NB4 (cell line): ENCODE results near the gene NETO2.

Experiments used
- DNase-seq: peaks from one replicate; pipeline ENCODE4 v3.0.0; 2010; ENCODE audit warnings: low read depth
- H3K4me3 ChIP-seq: one replicate; pipeline ENCODE4 v1.5.1; 2011; ENCODE audit warnings: mild to moderate bottlenecking, low read depth, low read length, moderate library complexity
- MYC ChIP-seq: IDR thresholded peaks from 2 replicates; pipeline ENCODE4 v1.6.1; 2011; ENCODE audit warnings: low read depth, low read length
- POLR2A ChIP-seq: IDR thresholded peaks from 2 replicates; pipeline ENCODE4 v1.6.1; 2011; ENCODE audit warnings: mild to moderate bottlenecking; ENCODE audit not compliant: insufficient read length; ENCODE audit errors: extremely low read depth
- TF ChIP-seq, protein P1 (sequence below): IDR thresholded peaks from one replicate; pipeline ENCODE4 v1.5.1; 2012; ENCODE audit warnings: low read depth, low read length
- TF ChIP-seq, protein P2 (sequence below): IDR thresholded peaks from 2 replicates; pipeline ENCODE4 v1.6.1; 2011; ENCODE audit warnings: low read depth, low read length

The NETO2 gene

DNA sequence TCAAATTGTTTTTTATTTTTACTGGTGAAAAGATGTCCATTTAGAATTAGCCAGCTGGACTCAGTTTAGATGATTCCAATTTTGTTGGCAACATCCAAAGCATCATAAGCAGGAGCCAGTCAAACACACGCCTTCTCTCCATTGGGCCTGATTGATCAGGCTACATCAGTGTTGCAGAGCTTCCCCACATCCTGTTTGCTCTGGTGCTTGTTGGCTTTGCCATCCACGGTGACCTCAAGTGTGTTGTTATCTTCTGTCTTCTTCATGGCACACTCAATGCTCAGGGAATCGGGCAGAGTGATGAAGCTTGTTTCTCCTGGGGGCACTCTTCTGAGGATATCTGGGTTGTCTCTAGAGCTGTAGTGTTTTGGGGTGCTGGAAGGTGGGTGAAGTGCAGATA is 6.3 kb upstream of the NETO2 start:
- DNase-seq = no peak
- H3K4me3 ChIP-seq = no peak overlapping the region

DNA sequence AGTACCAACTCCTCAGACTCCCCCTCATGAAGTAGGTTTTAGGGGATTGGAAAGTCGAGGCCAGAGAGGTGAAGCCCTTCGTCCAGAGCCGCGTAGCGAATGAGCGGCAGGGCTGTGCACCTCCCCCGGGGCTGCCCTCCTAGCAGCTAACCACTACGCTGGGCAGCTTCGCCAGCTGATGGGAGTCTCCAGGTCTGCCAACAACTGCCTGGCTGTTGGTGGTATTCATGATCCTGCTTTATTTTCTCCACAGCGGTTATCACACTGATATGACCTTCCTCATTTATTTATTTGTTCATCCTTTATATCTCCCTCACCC is 773 bp upstream of the NETO2 start:
- DNase-seq = no peak
- TF ChIP-seq, protein P1, sequence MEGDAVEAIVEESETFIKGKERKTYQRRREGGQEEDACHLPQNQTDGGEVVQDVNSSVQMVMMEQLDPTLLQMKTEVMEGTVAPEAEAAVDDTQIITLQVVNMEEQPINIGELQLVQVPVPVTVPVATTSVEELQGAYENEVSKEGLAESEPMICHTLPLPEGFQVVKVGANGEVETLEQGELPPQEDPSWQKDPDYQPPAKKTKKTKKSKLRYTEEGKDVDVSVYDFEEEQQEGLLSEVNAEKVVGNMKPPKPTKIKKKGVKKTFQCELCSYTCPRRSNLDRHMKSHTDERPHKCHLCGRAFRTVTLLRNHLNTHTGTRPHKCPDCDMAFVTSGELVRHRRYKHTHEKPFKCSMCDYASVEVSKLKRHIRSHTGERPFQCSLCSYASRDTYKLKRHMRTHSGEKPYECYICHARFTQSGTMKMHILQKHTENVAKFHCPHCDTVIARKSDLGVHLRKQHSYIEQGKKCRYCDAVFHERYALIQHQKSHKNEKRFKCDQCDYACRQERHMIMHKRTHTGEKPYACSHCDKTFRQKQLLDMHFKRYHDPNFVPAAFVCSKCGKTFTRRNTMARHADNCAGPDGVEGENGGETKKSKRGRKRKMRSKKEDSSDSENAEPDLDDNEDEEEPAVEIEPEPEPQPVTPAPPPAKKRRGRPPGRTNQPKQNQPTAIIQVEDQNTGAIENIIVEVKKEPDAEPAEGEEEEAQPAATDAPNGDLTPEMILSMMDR = no peak
- TF ChIP-seq POLR2A (no peak), MYC (no peak)
- TF ChIP-seq, protein P2, sequence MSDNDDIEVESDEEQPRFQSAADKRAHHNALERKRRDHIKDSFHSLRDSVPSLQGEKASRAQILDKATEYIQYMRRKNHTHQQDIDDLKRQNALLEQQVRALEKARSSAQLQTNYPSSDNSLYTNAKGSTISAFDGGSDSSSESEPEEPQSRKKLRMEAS = no peak
- peak overlapping the region; percentile 45 for H3K4me3 ChIP-seq

More for the DNA sequence above, 6.3 kb upstream of the NETO2 start:
- TF ChIP-seq MYC = no peak
- TF ChIP-seq, protein P2 = no peak
- TF ChIP-seq, protein P1 = no peak
- TF ChIP-seq POLR2A = no peak

DNA sequence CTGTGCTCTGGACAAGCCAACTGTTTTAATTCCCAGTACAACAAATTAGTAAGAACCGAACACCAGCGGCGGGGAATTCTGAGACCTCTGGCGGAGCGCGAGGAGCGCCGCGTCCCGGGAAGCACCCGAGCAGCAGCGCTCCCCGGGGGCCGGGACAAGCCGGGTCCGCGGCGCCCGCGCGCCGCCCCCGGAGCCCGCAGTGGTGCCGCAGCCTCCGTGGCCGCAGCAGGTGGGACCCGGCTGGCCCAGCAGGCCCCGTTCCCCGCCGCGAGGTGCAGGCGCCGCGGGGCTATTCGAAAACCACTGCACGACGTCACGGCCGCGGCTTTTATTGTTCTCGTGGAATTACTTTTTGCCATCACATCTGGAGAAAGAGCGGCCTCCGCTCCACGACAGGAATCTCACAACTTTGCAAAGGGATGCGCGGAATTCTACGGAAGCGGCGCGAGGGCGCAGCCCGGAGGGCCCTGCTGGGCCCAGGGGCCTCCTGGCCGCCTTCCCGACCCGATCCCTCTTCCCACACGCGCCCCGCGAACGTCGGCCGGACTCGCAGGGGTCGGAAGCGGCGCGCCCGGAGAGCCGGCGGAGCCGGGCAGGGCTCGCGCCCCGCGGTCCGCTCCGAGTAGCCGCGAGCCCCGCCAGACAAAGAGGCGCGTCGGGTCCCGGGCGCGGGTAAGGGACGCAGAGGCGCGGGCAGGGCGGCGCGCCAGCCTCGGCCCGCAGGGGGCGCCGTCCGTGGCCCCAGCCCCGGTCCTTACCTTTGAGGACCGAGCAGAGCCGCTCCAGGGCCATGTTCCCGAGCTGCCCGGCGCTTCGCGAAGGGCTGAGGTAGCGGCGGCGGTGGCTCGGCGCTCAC is 696 bp downstream of the NETO2 start:
- TF ChIP-seq MYC (no peak), POLR2A (no peak)
- TF ChIP-seq, protein P1 = peak; percentile 64
- TF ChIP-seq, protein P2 = peak; percentile 39; the same call in 1 of the 2 replicates
- H3K4me3 ChIP-seq = peak overlapping the region; percentile 66
- peak; percentile 89 for DNase-seq

DNA sequence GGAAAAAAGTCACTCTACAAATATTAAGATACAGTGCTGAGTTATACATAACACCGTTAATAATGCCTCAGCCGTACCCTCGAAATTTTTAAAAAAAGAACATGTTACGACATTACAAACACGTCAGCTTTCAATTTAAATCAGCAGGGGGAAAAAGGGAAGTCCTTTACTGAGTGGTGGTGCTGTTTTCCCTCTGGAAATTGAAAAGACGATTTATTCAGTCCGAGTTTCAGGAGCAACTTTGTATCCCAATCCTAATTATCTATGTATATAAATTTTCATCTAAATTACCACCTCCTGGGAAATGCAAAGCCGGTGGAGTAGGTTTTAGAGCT is 1.3 kb downstream of the NETO2 start:
- peak; percentile 82 for DNase-seq
- H3K4me3 ChIP-seq = peak overlapping the region; percentile 66
- TF ChIP-seq, protein P2 = no peak
- TF ChIP-seq POLR2A (no peak), MYC (no peak)
- TF ChIP-seq, protein P1 = no peak

DNA sequence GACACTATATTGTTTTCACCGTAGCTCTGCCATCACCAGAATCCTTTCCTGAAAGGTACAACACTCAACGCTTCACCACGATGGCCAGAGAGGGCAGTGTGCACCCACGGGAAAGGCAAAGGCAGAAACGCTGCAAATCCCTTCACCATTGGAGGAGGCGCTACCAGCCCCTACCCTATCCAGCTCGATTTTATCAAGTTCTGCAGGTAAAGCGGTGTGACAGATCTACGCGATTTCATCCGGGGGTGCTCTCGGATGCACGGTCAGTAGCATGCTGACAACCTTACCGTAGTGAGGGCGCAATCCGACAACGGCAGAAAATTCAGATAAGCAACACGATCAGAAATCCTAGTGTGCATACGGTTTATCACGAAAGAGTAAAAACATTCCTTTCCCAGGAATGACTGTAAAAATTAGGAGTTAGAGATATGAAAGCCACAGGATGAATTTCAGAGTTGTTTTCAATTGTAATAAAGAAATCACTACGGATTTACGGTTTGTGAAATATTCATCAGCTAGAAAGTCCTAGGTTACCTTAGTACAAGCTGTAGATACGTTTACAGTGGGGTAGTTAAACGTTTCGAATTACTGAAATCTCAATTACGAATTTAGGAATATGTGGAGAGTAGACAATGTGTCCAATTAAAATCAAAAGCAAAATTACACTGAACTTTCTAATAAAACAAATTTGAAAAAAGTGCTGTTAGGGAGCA is 1.8 kb downstream of the NETO2 start:
- peak overlapping the region; percentile 66 for H3K4me3 ChIP-seq
- TF ChIP-seq POLR2A = no peak
- TF ChIP-seq, protein P1 = peak; percentile 97
- TF ChIP-seq, protein P2 = peak; percentile 47; the same call in 1 of the 2 replicates
- peak; percentile 91 for DNase-seq
